Ovary (tissue), 9 donors: Measurements from ENCODE around the gene PIK3R6. TPM values are rescaled to one million over a fixed set of nuclear protein-coding genes. Genes with fewer than 3 reads are reported as not detected.

ENCODE experiments used
- DNase-seq, 5 donors: peaks; one replicate each; pipeline ENCODE4 v3.0.0-alpha.2; 2019 to 2020
- H3K27ac ChIP-seq, 2 donors: fragments of 200-600 bp; one replicate each; pipeline versions ENCODE4 v1.5.1 to v1.8.0; 2019 to 2022
- H3K27me3 ChIP-seq: fragments of 200-600 bp; one replicate; pipeline ENCODE4 v1.8.0; 2022
- H3K36me3 ChIP-seq: fragments of 200-600 bp; sonication (generic); one replicate; pipeline ENCODE4 v1.5.1; 2019
- H3K4me1 ChIP-seq: one replicate; pipeline ENCODE4 v1.8.1; 2013; ENCODE audit warnings: mild to moderate bottlenecking, moderate library complexity; ENCODE audit not compliant: insufficient read depth
- H3K4me3 ChIP-seq: fragments of 200-600 bp; sonication (generic); one replicate; pipeline ENCODE4 v1.5.1; 2017
- H3K9me3 ChIP-seq, 2 donors: fragments of 200-600 bp in 1 of 2; sonication (generic) in 1 of 2; one replicate each; pipeline versions ENCODE4 v1.5.1 to v1.8.1; 2013 to 2019; ENCODE audit warnings: mild to moderate bottlenecking in 1 of 2, moderate library complexity in 1 of 2
- CTCF ChIP-seq, 3 donors: fragments of 450-650 bp in 2 of 3; fragments of 200-600 bp in 1 of 3; IDR thresholded peaks; one replicate each; pipeline versions ENCODE4 v1.5.1 to v1.8.0; 2016 to 2022; ENCODE audit warnings: antibody characterized with exemption in 3 of 3, mild to moderate bottlenecking in 1 of 3
- EP300 ChIP-seq: sonication (generic); formaldehyde crosslinking; IDR thresholded peaks from one replicate; pipeline ENCODE4 v1.6.1; 2017; ENCODE audit warnings: antibody characterized with exemption
- POLR2A ChIP-seq: fragments of 450-650 bp; IDR thresholded peaks from one replicate; pipeline ENCODE4 v1.6.1; 2017; ENCODE audit warnings: antibody characterized with exemption, mild to moderate bottlenecking, moderate library complexity
- WGBS, 3 donors: extraction: QIAGEN DNeasy Blood & Tissue Kit in 1 of 3; methylation state at CpG; one replicate each; pipeline versions ENCODE4 v1.1.5 to v1.1.7; 2013 to 2017; 5-methylcytosine and 5-hydroxymethylcytosine counted together
- intact Hi-C, 4 donors: fragments of 100-400 bp; cut with DNase I; formaldehyde crosslinking; loops; one replicate each; pipeline versions ENCODE4 v1.11.0 to v1.15.1; 2022 to 2023
- polyA plus RNA-seq, 2 donors: library from polyadenylated mRNA; stranded (reverse); fragments of 200-250 nt in 1 of 2; fragments of 350-450 nt in 1 of 2; fragmentation: Illumina TruSeq in 1 of 2; extraction: RNeasy Lipid Tissue Mini Kit (QIAGEN cat#74804) in 1 of 2; gene quantifications; one replicate each; pipeline ENCODE4 v1.2.3, GENCODE V29; 2013 to 2014
- total RNA-seq, 7 donors: library from RNA; depleted of rRNA in 2 of 7; stranded (reverse); fragments of >200 nt in 2 of 7; fragmentation: NEBNext Ultra II Directional in 3 of 7; extraction: Animal tissue kit (Norgen Biotek cat#: 25700) in 3 of 7; gene quantifications; one replicate each; pipeline versions ENCODE4 v1.1.0 to v1.2.4, GENCODE V29; 2016 to 2023
- donor health status: DM: no; HTN: no; CAD: no; lungs with moderate emphysema.
- donor health status: DM: no; HTN: no; CAD: no.
- donor health status: Bipolar disorder and iron deficiency.
- donor health status: DM: yes; HTN: yes; CAD: no.
- donor health status: DM: no; HTN: no; CAD: no.
- donor health status: DM: yes; HTN: yes; CAD: no.

The PIK3R6 gene
- total and polyA plus RNA-seq, 9 donors = 0.12 to 0.93 (median 0.23) TPM

- Histone ChIP-seq H3K27me3 (no peaks in the 10 kb centered on the region), H3K27ac (no peak within 1 kb of the TSS), H3K4me1 (no peaks in the 10 kb centered on the region), H3K36me3 (no peaks in the 10 kb centered on the region), H3K9me3 (no peaks in the 10 kb centered on the region), H3K4me3 (no peak within 1 kb of the TSS)
- TF ChIP-seq CTCF (IDR thresholded peaks at IDR 0.05) (no peak), EP300 (no peak), POLR2A (no peak)
- WGBS, 3 donors = 12 to 21% (median 17%) methylated on average over 25 to 62 of the region's 62 CpGs
- no peak for DNase-seq
- intact Hi-C loops = no loop called here
Measured at GRCh38 chr17:8798846-8799569, 68.5 kb downstream of the PIK3R6 start, which contains the start of gene MFSD6L. TSS of gene MFSD6L (minus strand) at chr17:8799365. CDS start at chr17:8799120, 245 bp downstream.

GRCh38 chr17:8798176-8798845, 69.2 kb downstream of the PIK3R6 start:
- H3K27me3 ChIP-seq = no peaks in the 10 kb centered on the region
- TF ChIP-seq CTCF (IDR thresholded peaks at IDR 0.05) (no peak), EP300 (no peak), POLR2A (no peak)
- intact Hi-C loops = no loop called here
- H3K4me3 ChIP-seq = no peak overlapping the region
- H3K4me1 ChIP-seq = no peaks in the 10 kb centered on the region
- H3K27ac ChIP-seq = no peak overlapping the region
- H3K36me3 ChIP-seq = no peaks in the 10 kb centered on the region
- no peaks in the 10 kb centered on the region for H3K9me3 ChIP-seq
- WGBS, 3 donors = 60 to 68% (median 68%) methylated on average over 23 of the region's 23 CpGs
- no peak for DNase-seq

- no peak for DNase-seq
- no peak overlapping the region for H3K27ac ChIP-seq
- H3K27me3 ChIP-seq = no peaks in the 10 kb centered on the region
- H3K36me3 ChIP-seq = no peaks in the 10 kb centered on the region
- WGBS, 3 donors = 83 to 91% (median 88%) methylated on average over 14 of the region's 14 CpGs
- H3K4me1 ChIP-seq = no peaks in the 10 kb centered on the region
- no peak for TF ChIP-seq POLR2A
- TF ChIP-seq CTCF (IDR thresholded peaks at IDR 0.05) = no peak
- TF ChIP-seq EP300 = no peak
- H3K4me3 ChIP-seq = no peak overlapping the region
- intact Hi-C loops = no loop called here
- no peaks in the 10 kb centered on the region for H3K9me3 ChIP-seq
Measured at GRCh38 chr17:8797621-8798175, 69.8 kb downstream of the PIK3R6 start.

- no peak overlapping the region for H3K27ac ChIP-seq
- no peak overlapping the region for H3K4me3 ChIP-seq
- no peak for DNase-seq
- H3K36me3 ChIP-seq = no peaks in the 10 kb centered on the region
- WGBS, 3 donors = 10 to 14% (median 13%) methylated on average over 7 of the region's 7 CpGs
- H3K4me1 ChIP-seq = no peaks in the 10 kb centered on the region
- H3K9me3 ChIP-seq = no peaks in the 10 kb centered on the region
- H3K27me3 ChIP-seq = no peaks in the 10 kb centered on the region
- TF ChIP-seq POLR2A = no peak
- no peak for TF ChIP-seq EP300
- no peak for TF ChIP-seq CTCF (IDR thresholded peaks at IDR 0.05)
- intact Hi-C loops = no loop called here
Measured at GRCh38 chr17:8794636-8795035, 72.8 kb downstream of the PIK3R6 start.
